ENCODE data around the gene CPNE1. TPM values are rescaled to one million over a fixed set of nuclear protein-coding genes. Genes with fewer than 3 reads are reported as not detected.

The CPNE1 gene
- total RNA-seq, 1 experiment from 2014 or later: 194 TPM

DNA sequence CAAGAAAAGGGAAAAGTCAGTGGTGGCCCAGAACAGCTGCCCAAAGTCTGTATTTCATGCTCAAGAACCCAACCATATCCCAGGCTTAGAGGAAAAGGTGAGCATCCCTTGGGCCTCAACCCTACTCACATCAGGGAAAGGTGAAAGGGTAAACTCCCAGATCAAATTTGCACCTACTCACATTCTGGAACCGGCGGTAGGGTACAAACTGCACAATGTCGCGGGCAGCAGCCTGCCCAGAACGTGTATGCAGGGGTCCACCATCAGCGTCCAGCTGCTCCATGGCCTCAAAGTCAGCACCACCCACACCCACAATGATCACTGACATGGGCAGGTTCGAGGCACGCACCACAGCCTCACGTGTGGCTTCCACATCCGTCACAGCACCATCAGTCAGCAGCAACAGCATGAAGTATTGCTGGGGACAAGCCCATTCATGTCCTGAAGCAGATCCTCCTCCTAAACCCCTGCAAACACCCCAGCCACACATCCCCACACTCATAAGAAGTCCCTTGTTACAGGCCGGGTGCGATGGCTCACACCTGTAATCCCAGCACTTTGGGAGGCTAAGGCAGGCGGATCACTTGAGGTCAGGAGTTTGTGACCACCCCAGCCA is 38.2 kb downstream of the CPNE1 start:
- CTCF ChIA-PET: no interaction called here

DNA sequence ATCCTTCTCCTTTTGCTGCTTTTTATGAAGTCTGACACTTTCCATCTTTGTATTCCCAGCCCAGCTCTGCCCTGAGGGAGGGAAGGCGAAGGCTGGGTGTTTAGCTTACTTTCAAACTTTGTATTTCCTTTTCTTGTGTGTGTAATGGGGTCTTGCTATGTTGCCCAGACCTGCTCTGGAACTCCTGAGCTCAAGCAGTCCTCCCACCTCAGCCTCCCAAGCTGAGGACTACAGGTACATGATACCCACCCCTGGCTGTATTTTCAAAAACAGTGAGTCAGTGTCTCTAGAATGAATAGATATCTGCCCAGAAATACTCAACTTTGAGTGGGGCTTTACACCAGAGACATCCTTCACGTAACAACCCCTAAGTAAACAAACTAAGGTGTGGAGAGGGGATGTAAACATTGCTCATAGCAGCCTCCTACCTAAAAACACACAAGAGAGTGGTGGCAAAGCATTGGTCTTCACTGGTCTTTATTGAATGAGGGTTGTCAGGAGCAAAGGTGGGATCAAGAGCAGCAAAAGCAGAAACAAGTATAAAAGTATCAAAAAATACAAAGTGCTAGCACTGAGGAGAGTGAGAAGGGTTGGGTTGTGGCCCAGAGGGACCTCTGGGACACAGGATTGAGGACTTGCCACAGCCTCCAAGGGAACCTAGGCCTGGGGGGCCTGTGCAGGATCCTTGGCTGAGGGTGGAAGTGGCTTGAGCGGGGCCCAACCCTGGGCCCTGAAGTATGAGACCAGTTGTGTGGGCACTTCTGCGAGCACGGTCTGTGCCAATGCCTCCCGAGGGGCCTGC is 38.9 kb downstream of the CPNE1 start:
- Mint-ChIP-seq H3K4me3 (ENCODE audit: unreplicated experiment) (no peak overlapping the region), H3K27me3 (ENCODE audit: insufficient read depth, unreplicated experiment) (no peaks in the 10 kb centered on the region), H3K27ac (ENCODE audit: low read depth, unreplicated experiment) (no peak overlapping the region), H3K36me3 (ENCODE audit: insufficient read depth, unreplicated experiment) (peaks cover 64% of the 10 kb centered on the region), H3K4me1 (ENCODE audit: insufficient read depth, unreplicated experiment) (peaks cover 4% of the 10 kb centered on the region), H3K9me3 (ENCODE audit: unreplicated experiment) (no peaks in the 10 kb centered on the region)
- CTCF ChIA-PET: no interaction called here
- intact Hi-C loops (cut with micrococcal nuclease): no loop called here
- TF ChIP-seq, protein P1, sequence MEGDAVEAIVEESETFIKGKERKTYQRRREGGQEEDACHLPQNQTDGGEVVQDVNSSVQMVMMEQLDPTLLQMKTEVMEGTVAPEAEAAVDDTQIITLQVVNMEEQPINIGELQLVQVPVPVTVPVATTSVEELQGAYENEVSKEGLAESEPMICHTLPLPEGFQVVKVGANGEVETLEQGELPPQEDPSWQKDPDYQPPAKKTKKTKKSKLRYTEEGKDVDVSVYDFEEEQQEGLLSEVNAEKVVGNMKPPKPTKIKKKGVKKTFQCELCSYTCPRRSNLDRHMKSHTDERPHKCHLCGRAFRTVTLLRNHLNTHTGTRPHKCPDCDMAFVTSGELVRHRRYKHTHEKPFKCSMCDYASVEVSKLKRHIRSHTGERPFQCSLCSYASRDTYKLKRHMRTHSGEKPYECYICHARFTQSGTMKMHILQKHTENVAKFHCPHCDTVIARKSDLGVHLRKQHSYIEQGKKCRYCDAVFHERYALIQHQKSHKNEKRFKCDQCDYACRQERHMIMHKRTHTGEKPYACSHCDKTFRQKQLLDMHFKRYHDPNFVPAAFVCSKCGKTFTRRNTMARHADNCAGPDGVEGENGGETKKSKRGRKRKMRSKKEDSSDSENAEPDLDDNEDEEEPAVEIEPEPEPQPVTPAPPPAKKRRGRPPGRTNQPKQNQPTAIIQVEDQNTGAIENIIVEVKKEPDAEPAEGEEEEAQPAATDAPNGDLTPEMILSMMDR (IDR thresholded peaks at IDR 0.05; ENCODE audit: unreplicated experiment): no peak
- no peak for DNase-seq (ENCODE audit: unreplicated experiment)
- no TSS peak for BruUV-seq (replicated peaks)
- POLR2A ChIA-PET: interaction anchor here (0.7 to 1.0 kb wide), 2 partner anchors 31 to 35 kb away, joined by 3 to 4 read pairs; no protein-coding TSS in a partner anchor

More for the DNA sequence above, 38.2 kb downstream of the CPNE1 start:
- BruUV-seq (replicated peaks): TSS peak; percentile 33
- Mint-ChIP-seq H3K27ac (ENCODE audit: low read depth, unreplicated experiment) (peak overlapping the region; percentile 75), H3K9me3 (ENCODE audit: unreplicated experiment) (no peaks in the 10 kb centered on the region), H3K4me1 (ENCODE audit: insufficient read depth, unreplicated experiment) (peaks cover 4% of the 10 kb centered on the region), H3K4me3 (ENCODE audit: unreplicated experiment) (no peak overlapping the region), H3K36me3 (ENCODE audit: insufficient read depth, unreplicated experiment) (peaks cover 65% of the 10 kb centered on the region), H3K27me3 (ENCODE audit: insufficient read depth, unreplicated experiment) (no peaks in the 10 kb centered on the region)
- POLR2A ChIA-PET: no interaction called here
- TF ChIP-seq, protein P1 (IDR thresholded peaks at IDR 0.05; ENCODE audit: unreplicated experiment): no peak
- no peak for DNase-seq (ENCODE audit: unreplicated experiment)
- intact Hi-C loops (cut with micrococcal nuclease): no loop called here

- H3K9me3 Mint-ChIP-seq (ENCODE audit: unreplicated experiment): no peaks in the 10 kb centered on the region
- CTCF ChIA-PET: interaction anchor here (0.5 to 1.0 kb wide), 3 partner anchors 13 to 111 kb away, joined by 3 to 4 read pairs (median 3); no protein-coding TSS in a partner anchor
These were observed 43.1 kb downstream of the CPNE1 start for GRCh38 chr20:35621560-35621946.

More at GRCh38 chr20:35621560-35621946, 43.1 kb downstream of the CPNE1 start:
- H3K36me3 Mint-ChIP-seq (ENCODE audit: insufficient read depth, unreplicated experiment): peaks cover 41% of the 10 kb centered on the region
- TF ChIP-seq, protein P1 (IDR thresholded peaks at IDR 0.05; ENCODE audit: unreplicated experiment): no peak
- no TSS peak for BruUV-seq (replicated peaks)
- no peak overlapping the region for H3K4me3 Mint-ChIP-seq (ENCODE audit: unreplicated experiment)
- H3K27me3 Mint-ChIP-seq (ENCODE audit: insufficient read depth, unreplicated experiment): no peaks in the 10 kb centered on the region
- DNase-seq (ENCODE audit: unreplicated experiment): no peak
- peaks cover 16% of the 10 kb centered on the region for H3K4me1 Mint-ChIP-seq (ENCODE audit: insufficient read depth, unreplicated experiment)
- POLR2A ChIA-PET: interaction anchor here (0.6 to 6.8 kb wide), 5 partner anchors 9 to 106 kb away, joined by 3 to 124 read pairs (median 14); partner anchors contain the start of genes CPNE1 and RBM12
- H3K27ac Mint-ChIP-seq (ENCODE audit: low read depth, unreplicated experiment): no peak overlapping the region
- intact Hi-C loops (cut with micrococcal nuclease): no loop called here

All from MCF 10A (cell line).